Heart left ventricle (tissue), 13 donors: Measurements from ENCODE around the gene RABEP2.

Source experiments
- CTCF ChIP-seq, 12 donors: fragments of 200-600 bp; sonication (generic) in 4 of 12; IDR thresholded peaks; one replicate each; pipeline versions ENCODE4 v1.5.0 to v1.8.0; 2018 to 2022; ENCODE audit warnings: antibody characterized with exemption in 12 of 12, mild to moderate bottlenecking in 5 of 12
- POLR2A ChIP-seq, 2 donors: fragments of 450-650 bp; IDR thresholded peaks; one replicate each; pipeline ENCODE4 v1.6.1; 2017; ENCODE audit warnings: antibody characterized with exemption in 2 of 2, mild to moderate bottlenecking in 2 of 2, moderate library complexity in 2 of 2
- donor health status: ischemic (EF 13 %, LVEDD 7.1; RV severe dilation, severe dysfunction).
- donor health status: DM: no; HTN: yes; CAD: no.
- donor health status: DM: no; HTN: no; CAD: no.
- donor health status: ischemic (EF 25% LVEDD 6.9; RV normal size, moderate dysfunction).
- donor health status: ischemic (EF 25% LVEDD 5.7; RV mildly dilated, moderate dysfunction).
- donor health status: ischemic (EF 35%, LVEDD 5.7; RV mildly dilated, moderate dysfunction).
- donor health status: nonischemic (EF 11% LVEDD 7.7; RV severe dilation, severe dysfunction).
- donor health status: DM: yes; HTN: yes; CAD: no.
- donor health status: PGD.
- donor health status: ischemic (EF 29% LVEDD 5.4; RV normal size, mild dysfunction).
- donor health status: nonischemic (EF 23%, LVEDD 6.1; RV moderate dilation, normal function).

GRCh38 chr16:28893291-28893690, 31.7 kb downstream of the RABEP2 start:
- TF ChIP-seq CTCF (IDR thresholded peaks at IDR 0.05) (no peak), POLR2A (IDR thresholded peaks at IDR 0.05) (no peak)
